GM20000 (cell line): ENCODE data around the gene TFF2.

Source experiments
- DNase-seq: peaks from one replicate; pipeline ENCODE4 v3.0.0; 2012; ENCODE audit warnings: low spot score
- TF ChIP-seq, protein P1 (sequence below): IDR thresholded peaks from 2 replicates; pipeline ENCODE4 v1.5.1; 2012; ENCODE audit warnings: mild to moderate bottlenecking, control low read depth; ENCODE audit errors: extremely low read depth, missing control alignments

The TFF2 gene

GRCh38 chr21:42376338-42376982 lies 25.7 kb upstream of the TFF2 start:
- no peak for DNase-seq
- TF ChIP-seq, protein P1, sequence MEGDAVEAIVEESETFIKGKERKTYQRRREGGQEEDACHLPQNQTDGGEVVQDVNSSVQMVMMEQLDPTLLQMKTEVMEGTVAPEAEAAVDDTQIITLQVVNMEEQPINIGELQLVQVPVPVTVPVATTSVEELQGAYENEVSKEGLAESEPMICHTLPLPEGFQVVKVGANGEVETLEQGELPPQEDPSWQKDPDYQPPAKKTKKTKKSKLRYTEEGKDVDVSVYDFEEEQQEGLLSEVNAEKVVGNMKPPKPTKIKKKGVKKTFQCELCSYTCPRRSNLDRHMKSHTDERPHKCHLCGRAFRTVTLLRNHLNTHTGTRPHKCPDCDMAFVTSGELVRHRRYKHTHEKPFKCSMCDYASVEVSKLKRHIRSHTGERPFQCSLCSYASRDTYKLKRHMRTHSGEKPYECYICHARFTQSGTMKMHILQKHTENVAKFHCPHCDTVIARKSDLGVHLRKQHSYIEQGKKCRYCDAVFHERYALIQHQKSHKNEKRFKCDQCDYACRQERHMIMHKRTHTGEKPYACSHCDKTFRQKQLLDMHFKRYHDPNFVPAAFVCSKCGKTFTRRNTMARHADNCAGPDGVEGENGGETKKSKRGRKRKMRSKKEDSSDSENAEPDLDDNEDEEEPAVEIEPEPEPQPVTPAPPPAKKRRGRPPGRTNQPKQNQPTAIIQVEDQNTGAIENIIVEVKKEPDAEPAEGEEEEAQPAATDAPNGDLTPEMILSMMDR: no peak

GRCh38 chr21:42375966-42376337 lies 25.2 kb upstream of the TFF2 start:
- DNase-seq: no peak
- TF ChIP-seq, protein P1: no peak

- TF ChIP-seq, protein P1: no peak
- DNase-seq: no peak
Measured at GRCh38 chr21:42375506-42375905, 24.7 kb upstream of the TFF2 start.

DNA sequence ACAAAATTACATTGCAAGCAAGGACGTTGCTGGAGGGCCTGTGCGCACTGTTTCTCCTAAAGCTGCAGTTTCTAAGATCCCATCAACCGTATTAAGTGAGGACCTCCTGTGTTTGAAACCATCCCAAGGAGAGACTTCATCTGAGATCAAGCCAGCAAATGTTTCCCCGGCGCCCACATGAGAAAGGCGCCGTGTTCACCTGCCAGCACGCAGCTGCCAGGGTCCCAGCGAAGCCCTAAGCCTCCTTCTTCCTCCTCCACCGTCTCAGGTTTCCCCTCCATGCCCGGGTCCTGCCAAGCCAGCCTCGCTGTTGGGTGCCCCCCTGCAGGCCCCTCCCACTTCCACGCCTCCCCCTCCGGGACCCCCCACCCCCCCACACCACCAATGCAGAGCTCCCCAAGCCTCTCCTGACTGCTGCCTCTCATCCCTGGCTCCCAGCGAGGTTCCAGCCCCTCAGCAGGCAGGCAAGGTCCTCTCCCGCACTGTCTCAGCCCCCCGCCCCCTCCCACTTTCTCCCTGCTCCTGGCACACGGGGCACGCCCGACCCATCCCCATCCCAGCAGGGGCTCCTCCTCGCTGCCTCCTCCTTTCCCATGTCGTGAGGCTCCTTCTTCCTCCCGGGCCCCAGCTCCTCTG lies 24.2 kb upstream of the TFF2 start:
- DNase-seq: no peak
- TF ChIP-seq, protein P1: no peak

- no peak for DNase-seq
- TF ChIP-seq, protein P1: no peak
Measured at GRCh38 chr21:42374457-42374856, 23.7 kb upstream of the TFF2 start.

DNA sequence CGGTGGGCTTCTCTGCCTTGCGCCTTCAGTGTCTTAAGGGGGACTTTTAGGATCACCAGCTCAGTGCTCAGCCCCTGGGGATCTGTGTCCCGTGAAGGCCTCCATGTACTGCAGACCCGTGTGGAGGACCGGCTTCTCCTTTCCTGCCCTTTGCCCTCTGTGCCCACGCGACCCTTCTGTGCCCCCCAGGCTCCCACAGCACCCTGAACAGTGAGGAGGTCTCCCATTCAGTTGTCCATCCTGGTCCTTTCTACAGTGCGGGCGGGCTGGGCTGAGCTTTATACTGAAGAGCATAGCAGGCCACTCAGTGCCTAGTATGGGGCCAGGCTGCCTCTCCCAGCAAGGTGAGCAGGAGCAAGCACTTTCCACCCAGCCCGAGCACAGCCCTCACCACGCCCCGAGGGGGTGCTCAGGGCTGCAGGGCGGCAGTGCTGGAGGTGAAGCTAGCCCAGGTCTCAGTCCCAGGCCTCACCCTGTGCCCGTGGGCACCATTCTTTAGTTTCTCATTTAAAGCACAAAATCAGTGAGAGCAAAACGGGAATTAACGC lies 23.2 kb upstream of the TFF2 start:
- TF ChIP-seq, protein P1: no peak

GRCh38 chr21:42373196-42373907 lies 22.6 kb upstream of the TFF2 start:
- TF ChIP-seq, protein P1: no peak
- DNase-seq: no peak

More for the DNA sequence above, 23.2 kb upstream of the TFF2 start:
- no peak for DNase-seq
